Measurements from ENCODE around the gene PLSCR3. TPM values are rescaled to one million over a fixed set of nuclear protein-coding genes. Genes with fewer than 3 reads are reported as not detected.

The PLSCR3 gene
- total RNA-seq, 1 donor from 2014 or later, result 82.8 TPM

- DNase-seq (ENCODE audit: extremely low read depth, low read depth, low spot score), result no peak
Observed at GRCh38 chr17:7351665-7352502, 42.4 kb downstream of the PLSCR3 start, which contains the start of gene KCTD11. Gene KCTD11, plus strand, starts transcription at chr17:7352162.

GRCh38 chr17:7348478-7349242 is 45.7 kb downstream of the PLSCR3 start:
- no peak for DNase-seq (ENCODE audit: extremely low read depth, low read depth, low spot score)

- DNase-seq (ENCODE audit: extremely low read depth, low read depth, low spot score), result no peak
Observed at GRCh38 chr17:7347630-7348477, 46.5 kb downstream of the PLSCR3 start.

- no peak for DNase-seq (ENCODE audit: extremely low read depth, low read depth, low spot score)
Observed at GRCh38 chr17:7346761-7347614, 47.3 kb downstream of the PLSCR3 start.

GRCh38 chr17:7343250-7343649 is 51.1 kb downstream of the PLSCR3 start:
- no peak for DNase-seq (ENCODE audit: extremely low read depth, low read depth, low spot score)

GRCh38 chr17:7341842-7342241 is 52.5 kb downstream of the PLSCR3 start:
- DNase-seq (ENCODE audit: extremely low read depth, low read depth, low spot score), result no peak

- DNase-seq (ENCODE audit: extremely low read depth, low read depth, low spot score), result no peak
Observed at GRCh38 chr17:7340179-7340578, 54.1 kb downstream of the PLSCR3 start.

Other genes with a start within 250 kb of the PLSCR3 start
- 2.6 and 5.4 TPM in 2 replicates for gene ASGR1, start 215.2 kb downstream of the PLSCR3 start, total RNA-seq
- gene DLG4, start 174.7 kb downstream of the PLSCR3 start, total RNA-seq, result 10.8 and 22.3 TPM in 2 replicates
- 252 and 369 TPM in 2 replicates for gene ACADVL, start 174.6 kb downstream of the PLSCR3 start, total RNA-seq
- gene DVL2, start 160.0 kb downstream of the PLSCR3 start, total RNA-seq, result 36.9 and 41.6 TPM in 2 replicates
- 42.9 and 53.0 TPM in 2 replicates for gene PHF23, start 155.1 kb downstream of the PLSCR3 start, total RNA-seq
- gene GABARAP, start 152.1 kb downstream of the PLSCR3 start, total RNA-seq, result 548 and 565 TPM in 2 replicates
- gene CTDNEP1, start 142.8 kb downstream of the PLSCR3 start, total RNA-seq, result 55.4 and 73.5 TPM in 2 replicates
- 27.5 and 27.7 TPM in 2 replicates for gene ELP5, start 142.3 kb downstream of the PLSCR3 start, total RNA-seq
- 1.9 and 2.1 TPM in 2 replicates for gene CLDN7, start 132.0 kb downstream of the PLSCR3 start, total RNA-seq
- not detected in 2 replicates for gene SLC2A4, start 112.8 kb downstream of the PLSCR3 start, total RNA-seq
- not detected in 2 replicates for gene YBX2, start 99.9 kb downstream of the PLSCR3 start, total RNA-seq
- gene EIF5A, start 86.9 kb downstream of the PLSCR3 start, total RNA-seq, result 432 and 433 TPM in 2 replicates
- 48.2 and 64.6 TPM in 2 replicates for gene GPS2, start 79.2 kb downstream of the PLSCR3 start, total RNA-seq
- 15.5 and 16.4 TPM in 2 replicates for gene NEURL4, start 65.2 kb downstream of the PLSCR3 start, total RNA-seq
- 53.1 TPM in 1 of 2 replicates, not detected in the other for gene ACAP1, start 58.0 kb downstream of the PLSCR3 start, total RNA-seq
- gene KCTD11, start 42.4 kb downstream of the PLSCR3 start, total RNA-seq, result 7.1 and 8.5 TPM in 2 replicates
- not detected in 2 replicates for gene TMEM95, start 39.4 kb downstream of the PLSCR3 start, total RNA-seq
- 0.19 and 0.23 TPM in 2 replicates for gene TNK1, start 13.4 kb downstream of the PLSCR3 start, total RNA-seq
- 56.7 and 73.7 TPM in 2 replicates for gene TMEM256, start 9.6 kb upstream of the PLSCR3 start, total RNA-seq
- gene NLGN2, start 13.3 kb upstream of the PLSCR3 start, total RNA-seq, result 15.7 and 21.7 TPM in 2 replicates
- gene SPEM1, start 25.8 kb upstream of the PLSCR3 start, total RNA-seq, result not detected in 2 replicates
- gene SPEM2, start 31.1 kb upstream of the PLSCR3 start, total RNA-seq, result not detected in 2 replicates
- not detected in 2 replicates for gene SPEM3, start 34.3 kb upstream of the PLSCR3 start, total RNA-seq
- gene TMEM102, start 40.9 kb upstream of the PLSCR3 start, total RNA-seq, result 11.6 and 15.4 TPM in 2 replicates
- 0.44 and 0.88 TPM in 2 replicates for gene FGF11, start 45.0 kb upstream of the PLSCR3 start, total RNA-seq
- 5.7 and 9.6 TPM in 2 replicates for gene CHRNB1, start 50.5 kb upstream of the PLSCR3 start, total RNA-seq
- gene ZBTB4, start 85.1 kb upstream of the PLSCR3 start, total RNA-seq, result 41.8 and 43.9 TPM in 2 replicates
- gene SLC35G6, start 86.9 kb upstream of the PLSCR3 start, total RNA-seq, result not detected in 2 replicates
- gene POLR2A, start 89.8 kb upstream of the PLSCR3 start, total RNA-seq, result 81.5 and 124 TPM in 2 replicates
- gene TNFSF12, start 154.5 kb upstream of the PLSCR3 start, total RNA-seq, result 30.3 and 38.2 TPM in 2 replicates
- gene TNFSF13, start 164.2 kb upstream of the PLSCR3 start, total RNA-seq, result 1.5 and 6.7 TPM in 2 replicates
- gene SENP3, start 167.4 kb upstream of the PLSCR3 start, total RNA-seq, result 60.7 and 79.5 TPM in 2 replicates
- gene CD68, start 185.1 kb upstream of the PLSCR3 start, total RNA-seq, result 4.1 and 8.8 TPM in 2 replicates
- 117 and 164 TPM in 2 replicates for gene MPDU1, start 189.3 kb upstream of the PLSCR3 start, total RNA-seq
- gene SOX15, start 195.6 kb upstream of the PLSCR3 start, total RNA-seq, result not detected in 2 replicates
- 32.4 and 35.4 TPM in 2 replicates for gene FXR2, start 220.4 kb upstream of the PLSCR3 start, total RNA-seq
- 42.6 and 47.6 TPM in 2 replicates for gene SAT2, start 233.3 kb upstream of the PLSCR3 start, total RNA-seq
- gene SHBG, start 235.6 kb upstream of the PLSCR3 start, total RNA-seq, result 0.58 TPM in 1 of 2 replicates, not detected in the other

All from glomerular endothelial cell (primary cell).